LHCN-M2 (cell line): ENCODE data around the gene GIMAP8. TPM values are rescaled to one million over a fixed set of nuclear protein-coding genes. Genes with fewer than 3 reads are reported as not detected.

ENCODE experiments used
- DNase-seq: peaks from one replicate; pipeline ENCODE4 v3.0.0-alpha.2; 2012; ENCODE audit warnings: low read depth
- total RNA-seq: library from RNA; depleted of rRNA; stranded (reverse); fragments of >200 nt; gene quantifications from 2 replicates; pipeline ENCODE4 v1.2.3, GENCODE V29; 2014

Gene GIMAP8
- total RNA-seq, 1 experiment from 2014 or later, result not detected

GRCh38 chr7:150411606-150412005 lies 38.8 kb upstream of the GIMAP8 start:
- DNase-seq, result no peak

GRCh38 chr7:150412016-150412415 lies 38.4 kb upstream of the GIMAP8 start:
- DNase-seq, result no peak

GRCh38 chr7:150412518-150413488 lies 37.6 kb upstream of the GIMAP8 start:
- no peak for DNase-seq

GRCh38 chr7:150413640-150414081 lies 36.8 kb upstream of the GIMAP8 start:
- DNase-seq, result no peak

GRCh38 chr7:150415161-150416153 lies 35.0 kb upstream of the GIMAP8 start:
- DNase-seq, result no peak

- DNase-seq, result no peak
Measured at GRCh38 chr7:150417239-150417638, 33.2 kb upstream of the GIMAP8 start.

GRCh38 chr7:150417863-150418262 lies 32.6 kb upstream of the GIMAP8 start:
- DNase-seq, result no peak

GRCh38 chr7:150420242-150420641 lies 30.2 kb upstream of the GIMAP8 start:
- DNase-seq, result no peak

- DNase-seq, result peak; percentile 80
Measured at GRCh38 chr7:150420987-150421674, 29.3 kb upstream of the GIMAP8 start.

- no peak for DNase-seq
Measured at GRCh38 chr7:150421831-150422230, 28.6 kb upstream of the GIMAP8 start.

GRCh38 chr7:150425670-150426069 lies 24.8 kb upstream of the GIMAP8 start:
- no peak for DNase-seq

GRCh38 chr7:150428671-150429451 lies 21.6 kb upstream of the GIMAP8 start:
- DNase-seq, result peak; percentile 99

- DNase-seq, result no peak
Measured at GRCh38 chr7:150429699-150430098, 20.7 kb upstream of the GIMAP8 start.

- DNase-seq, result no peak
Measured at GRCh38 chr7:150430465-150431085, 19.9 kb upstream of the GIMAP8 start.

GRCh38 chr7:150431839-150432658 lies 18.4 kb upstream of the GIMAP8 start:
- no peak for DNase-seq

- no peak for DNase-seq
Measured at GRCh38 chr7:150432915-150433892, 17.2 kb upstream of the GIMAP8 start.

- DNase-seq, result no peak
Measured at GRCh38 chr7:150434240-150434639, 16.2 kb upstream of the GIMAP8 start.

- DNase-seq, result no peak
Measured at GRCh38 chr7:150435047-150435389, 15.4 kb upstream of the GIMAP8 start.
